ENCODE results near the gene ABTB2. TPM values are rescaled to one million over a fixed set of nuclear protein-coding genes. Genes with fewer than 3 reads are reported as not detected.
A peak's percentile ranks its signal among the peaks of the same experiment; 100 is the strongest.

ABTB2 gene
- total RNA-seq, 2 experiments from 2014 or later, result 0.97 TPM

DNA sequence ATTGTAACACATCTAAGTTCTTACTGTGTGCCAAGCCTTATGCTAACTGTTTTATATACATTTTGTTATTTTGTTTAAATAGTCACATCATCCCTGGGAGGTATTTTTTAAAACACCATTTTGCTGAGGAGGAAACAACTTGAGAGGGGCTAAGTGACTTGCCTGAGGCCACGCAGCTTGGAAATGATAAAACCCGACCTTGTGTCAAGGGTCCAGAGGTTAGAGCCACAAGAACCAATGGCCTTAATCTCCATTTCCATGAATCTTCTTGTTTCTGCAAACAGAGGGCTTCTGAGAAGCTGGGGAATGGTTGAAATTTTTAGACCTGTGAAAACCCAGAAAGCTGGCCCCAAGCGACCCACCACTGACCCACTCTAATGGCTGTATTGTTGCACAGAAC lies 16.7 kb downstream of the ABTB2 start:
- peaks cover 31% of the 10 kb centered on the region for H3K4me1 Mint-ChIP-seq (ENCODE audit: low read depth)
- H3K4me3 Mint-ChIP-seq, result no peak overlapping the region
- peaks cover 2% of the 10 kb centered on the region for H3K27me3 Mint-ChIP-seq (ENCODE audit: low read depth)
- POLR2A ChIA-PET, result interaction anchor here (0.8 kb wide), 1 partner anchor 10 kb away, joined by 4 read pairs; no protein-coding TSS in a partner anchor
- CTCF ChIA-PET, result interaction anchor here (0.8 to 1.1 kb wide), 2 partner anchors 17 to 28 kb away, joined by 3 to 4 read pairs; partner anchors contain the start of gene ABTB2
- DNase-seq (no peak), ATAC-seq (no peak)
- no peak overlapping the region for H3K27ac Mint-ChIP-seq
- no peaks in the 10 kb centered on the region for H3K9me3 Mint-ChIP-seq (ENCODE audit: insufficient read depth)
- H3K36me3 Mint-ChIP-seq (ENCODE audit: low read depth), result no peaks in the 10 kb centered on the region

DNA sequence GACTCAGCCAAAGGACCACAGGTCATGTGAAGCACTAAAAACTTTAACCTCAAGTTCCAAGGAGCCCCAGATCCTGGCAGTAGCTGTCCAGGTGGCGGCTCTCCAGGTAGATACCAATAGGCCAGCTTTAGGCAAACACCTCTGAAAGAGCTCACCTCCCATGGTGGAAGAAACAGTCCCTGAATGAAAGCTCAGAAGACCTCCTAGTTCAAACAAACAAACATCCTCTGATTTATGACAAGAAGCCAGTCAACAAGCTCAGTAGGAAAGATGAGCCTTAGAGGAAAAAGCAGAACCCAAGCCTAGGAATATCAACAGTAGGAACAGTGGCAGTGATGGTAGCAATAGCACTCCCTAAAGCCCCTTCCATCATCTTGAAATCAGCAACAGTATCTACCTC lies 17.2 kb downstream of the ABTB2 start:
- ChIA-PET CTCF (interaction anchor here (0.8 to 1.1 kb wide), 3 partner anchors 17 to 166 kb away, joined by 3 to 6 read pairs (median 4); partner anchors contain the start of gene ABTB2), POLR2A (interaction anchor here (0.8 kb wide), 1 partner anchor 10 kb away, joined by 4 read pairs; no protein-coding TSS in a partner anchor)
- DNase-seq (no peak), ATAC-seq (no peak)
- no peaks in the 10 kb centered on the region for H3K9me3 Mint-ChIP-seq (ENCODE audit: insufficient read depth)
- peaks cover 31% of the 10 kb centered on the region for H3K4me1 Mint-ChIP-seq (ENCODE audit: low read depth)
- H3K36me3 Mint-ChIP-seq (ENCODE audit: low read depth), result no peaks in the 10 kb centered on the region
- H3K27me3 Mint-ChIP-seq (ENCODE audit: low read depth), result peaks cover 2% of the 10 kb centered on the region
- no peak overlapping the region for H3K27ac Mint-ChIP-seq
- H3K4me3 Mint-ChIP-seq, result no peak overlapping the region

DNA sequence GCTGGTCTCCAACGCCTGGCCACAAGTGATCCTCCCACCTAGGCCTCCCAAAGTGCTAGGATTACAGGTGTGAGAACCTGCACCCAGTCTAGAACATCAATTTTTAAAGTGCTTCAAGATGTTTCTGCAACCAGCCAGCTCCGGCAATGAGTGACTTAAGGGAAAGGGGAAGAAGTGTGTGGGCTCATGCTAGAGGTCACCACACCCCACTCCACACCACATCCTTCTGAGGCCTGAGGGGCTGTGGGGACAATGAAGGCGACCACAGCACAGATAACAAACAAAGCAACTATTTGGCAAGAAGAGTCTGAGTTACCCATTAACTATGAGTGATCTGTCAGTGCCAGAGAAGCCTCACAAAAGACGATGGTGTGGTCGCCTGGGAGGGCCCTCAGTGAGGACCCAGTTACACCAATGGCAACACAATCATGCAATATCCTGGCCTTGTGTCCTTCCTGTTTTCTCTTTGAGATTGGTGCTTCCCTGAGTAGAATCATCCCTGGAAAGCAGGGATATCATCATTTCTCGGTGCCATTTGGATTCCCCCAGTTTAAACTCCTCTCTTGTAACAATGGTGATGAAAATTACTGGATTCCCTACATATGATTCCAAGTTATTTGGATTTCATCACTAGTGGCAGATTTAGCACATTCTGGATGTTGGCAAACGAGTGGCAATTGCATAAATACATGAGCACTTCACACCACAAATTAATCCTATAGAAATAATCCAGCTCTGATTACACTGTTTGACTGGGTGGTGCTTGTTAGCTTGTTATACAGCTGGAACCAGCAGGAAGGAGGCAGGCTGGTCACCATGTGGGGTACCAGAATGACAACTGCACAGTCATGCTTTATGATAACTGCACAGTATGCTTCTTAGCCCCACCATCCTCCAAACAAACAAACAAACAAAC lies 18.4 kb downstream of the ABTB2 start:
- DNase-seq, result peak; percentile 45
- ChIA-PET POLR2A (no interaction called here), CTCF (interaction anchor here (1.1 kb wide), 1 partner anchor 165 kb away, joined by 6 read pairs; no protein-coding TSS in a partner anchor)
- no peaks in the 10 kb centered on the region for H3K9me3 Mint-ChIP-seq (ENCODE audit: insufficient read depth)
- H3K27me3 Mint-ChIP-seq (ENCODE audit: low read depth), result peaks cover 6% of the 10 kb centered on the region
- H3K4me3 Mint-ChIP-seq, result no peak overlapping the region
- ATAC-seq, result peak; percentile 49
- H3K36me3 Mint-ChIP-seq (ENCODE audit: low read depth), result no peaks in the 10 kb centered on the region
- H3K27ac Mint-ChIP-seq, result peak overlapping the region; percentile 3
- H3K4me1 Mint-ChIP-seq (ENCODE audit: low read depth), result peaks cover 27% of the 10 kb centered on the region

DNA sequence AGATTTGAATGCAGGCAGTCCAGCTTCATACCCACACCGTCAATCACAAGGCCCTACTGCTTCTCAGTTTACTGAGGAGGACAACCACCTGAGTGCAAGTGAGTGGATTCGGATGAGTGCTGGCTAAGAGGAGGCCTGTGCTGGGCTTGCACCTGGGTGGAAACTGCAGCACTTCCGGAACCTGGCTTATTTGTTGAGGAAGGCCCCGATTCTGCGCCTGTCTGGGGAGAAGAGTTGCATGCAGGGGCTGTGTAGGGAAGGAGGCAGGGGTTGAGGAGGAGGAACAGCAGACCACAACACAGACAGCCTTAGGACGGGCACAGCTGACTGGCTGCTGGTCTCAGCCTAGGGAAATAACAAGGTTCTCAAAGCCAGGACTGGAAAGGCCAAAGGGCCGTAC lies 20.8 kb downstream of the ABTB2 start:
- no peaks in the 10 kb centered on the region for H3K36me3 Mint-ChIP-seq (ENCODE audit: low read depth)
- no peak overlapping the region for H3K4me3 Mint-ChIP-seq
- peaks cover 11% of the 10 kb centered on the region for H3K27me3 Mint-ChIP-seq (ENCODE audit: low read depth)
- H3K9me3 Mint-ChIP-seq (ENCODE audit: insufficient read depth), result no peaks in the 10 kb centered on the region
- CTCF ChIA-PET, result no interaction called here
- ATAC-seq (no peak), DNase-seq (no peak)
- H3K27ac Mint-ChIP-seq, result no peak overlapping the region
- POLR2A ChIA-PET, result interaction anchor here (0.9 kb wide), 1 partner anchor 12 kb away, joined by 3 read pairs; no protein-coding TSS in a partner anchor
- peaks cover 26% of the 10 kb centered on the region for H3K4me1 Mint-ChIP-seq (ENCODE audit: low read depth)

DNA sequence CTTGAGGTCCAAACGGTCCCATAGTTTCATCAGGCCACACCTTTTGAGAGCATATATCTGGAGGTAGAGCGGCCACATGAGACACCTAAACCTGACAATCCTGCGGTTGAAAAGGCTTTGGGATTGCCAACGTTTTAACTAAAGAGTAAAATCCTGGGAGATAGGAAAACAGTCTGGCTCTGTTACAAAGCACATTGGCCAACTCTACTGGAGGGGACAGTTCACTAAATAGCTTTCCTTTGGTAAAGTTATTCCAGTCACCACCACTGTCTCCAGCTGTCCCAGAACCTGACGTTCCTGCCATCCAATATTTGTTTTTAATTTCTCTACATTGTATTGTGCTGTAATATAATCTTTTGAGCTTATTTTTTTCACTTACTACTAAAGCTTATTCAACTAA lies 22.0 kb downstream of the ABTB2 start:
- POLR2A ChIA-PET, result interaction anchor here (0.9 kb wide), 1 partner anchor 13 kb away, joined by 3 read pairs; no protein-coding TSS in a partner anchor
- Mint-ChIP-seq H3K4me3 (no peak overlapping the region), H3K27me3 (ENCODE audit: low read depth) (peaks cover 12% of the 10 kb centered on the region), H3K4me1 (ENCODE audit: low read depth) (peaks cover 26% of the 10 kb centered on the region), H3K9me3 (ENCODE audit: insufficient read depth) (no peaks in the 10 kb centered on the region), H3K27ac (no peak overlapping the region), H3K36me3 (ENCODE audit: low read depth) (no peaks in the 10 kb centered on the region)
- CTCF ChIA-PET, result interaction anchor here (1.3 kb wide), 1 partner anchor 161 kb away, joined by 4 read pairs; no protein-coding TSS in a partner anchor
- DNase-seq (no peak), ATAC-seq (no peak)

DNA sequence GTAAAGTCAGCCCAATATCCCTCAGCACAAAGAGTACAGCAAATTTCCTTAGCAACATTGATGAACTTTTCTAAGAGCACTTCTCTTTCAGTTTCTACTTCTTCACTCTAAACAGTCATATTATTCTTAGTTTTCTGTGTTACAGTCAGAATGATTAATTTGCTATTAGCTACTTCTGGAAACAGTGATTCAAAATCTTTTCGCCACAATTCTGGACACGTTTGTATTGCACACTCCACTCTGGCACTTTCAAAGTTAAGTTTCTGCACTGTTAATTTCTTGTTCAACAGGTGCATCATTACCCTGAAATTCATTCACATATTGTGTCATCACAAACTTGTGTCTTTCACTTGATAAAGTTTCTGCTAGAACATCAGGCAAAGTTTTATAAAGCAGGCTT lies 22.5 kb downstream of the ABTB2 start:
- H3K4me1 Mint-ChIP-seq (ENCODE audit: low read depth), result peaks cover 26% of the 10 kb centered on the region
- H3K27ac Mint-ChIP-seq, result no peak overlapping the region
- ATAC-seq, result no peak
- H3K27me3 Mint-ChIP-seq (ENCODE audit: low read depth), result peaks cover 12% of the 10 kb centered on the region
- no peaks in the 10 kb centered on the region for H3K9me3 Mint-ChIP-seq (ENCODE audit: insufficient read depth)
- no peak overlapping the region for H3K4me3 Mint-ChIP-seq
- no peak for DNase-seq
- H3K36me3 Mint-ChIP-seq (ENCODE audit: low read depth), result no peaks in the 10 kb centered on the region
- ChIA-PET POLR2A (no interaction called here), CTCF (interaction anchor here (1.3 kb wide), 1 partner anchor 161 kb away, joined by 4 read pairs; no protein-coding TSS in a partner anchor)

DNA sequence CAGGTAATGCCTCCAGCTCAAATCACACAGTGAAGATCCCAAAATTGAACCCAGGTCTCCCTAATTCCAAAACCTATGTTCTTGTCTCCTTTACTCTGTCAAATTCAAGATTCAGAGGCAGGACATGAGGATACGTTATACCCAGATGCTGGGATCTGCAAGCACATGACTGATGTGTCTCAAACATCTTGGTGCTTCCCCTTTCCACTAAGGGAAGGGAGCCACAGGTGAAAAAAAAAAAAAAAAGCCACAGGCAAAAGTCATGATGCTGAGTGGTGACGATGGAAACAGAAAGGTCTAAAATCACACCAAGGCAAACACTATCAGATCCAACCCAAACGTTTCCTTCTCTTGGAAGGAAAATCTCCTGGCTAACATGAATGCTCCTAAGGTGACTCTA lies 24.0 kb downstream of the ABTB2 start:
- no peaks in the 10 kb centered on the region for H3K9me3 Mint-ChIP-seq (ENCODE audit: insufficient read depth)
- CTCF ChIA-PET, result interaction anchor here (0.8 kb wide), 1 partner anchor 24 kb away, joined by 3 read pairs; the partner anchor contains the start of gene ABTB2
- no peak overlapping the region for H3K4me3 Mint-ChIP-seq
- H3K27ac Mint-ChIP-seq, result no peak overlapping the region
- POLR2A ChIA-PET, result no interaction called here
- DNase-seq, result no peak
- no peak for ATAC-seq
- H3K36me3 Mint-ChIP-seq (ENCODE audit: low read depth), result no peaks in the 10 kb centered on the region
- H3K27me3 Mint-ChIP-seq (ENCODE audit: low read depth), result peaks cover 15% of the 10 kb centered on the region
- peaks cover 11% of the 10 kb centered on the region for H3K4me1 Mint-ChIP-seq (ENCODE audit: low read depth)

DNA sequence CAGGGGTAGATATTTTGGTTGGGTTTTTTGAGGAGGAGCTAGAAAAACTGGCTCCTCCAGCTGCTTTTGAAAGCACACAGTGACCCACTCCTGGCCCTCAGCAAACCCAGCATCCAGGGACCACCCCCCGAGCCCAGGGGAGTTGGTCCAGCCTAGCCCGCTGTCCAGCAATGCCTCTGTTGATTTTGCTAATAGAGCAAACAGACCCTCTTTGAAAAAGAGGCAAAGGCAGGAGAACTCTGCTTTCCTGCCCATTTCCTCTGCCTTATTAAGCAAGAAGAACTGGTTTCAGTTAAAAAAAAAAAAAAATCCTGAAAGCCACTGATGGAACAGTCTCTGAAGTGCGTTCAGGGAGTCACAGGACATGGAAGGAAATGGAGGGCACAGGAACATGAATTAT lies 25.3 kb downstream of the ABTB2 start:
- Mint-ChIP-seq H3K9me3 (ENCODE audit: insufficient read depth) (no peaks in the 10 kb centered on the region), H3K36me3 (ENCODE audit: low read depth) (no peaks in the 10 kb centered on the region), H3K27me3 (ENCODE audit: low read depth) (peaks cover 18% of the 10 kb centered on the region), H3K4me1 (ENCODE audit: low read depth) (peaks cover 10% of the 10 kb centered on the region), H3K4me3 (no peak overlapping the region), H3K27ac (no peak overlapping the region)
- ChIA-PET CTCF (no interaction called here), POLR2A (no interaction called here)
- ATAC-seq (no peak), DNase-seq (no peak)

DNA sequence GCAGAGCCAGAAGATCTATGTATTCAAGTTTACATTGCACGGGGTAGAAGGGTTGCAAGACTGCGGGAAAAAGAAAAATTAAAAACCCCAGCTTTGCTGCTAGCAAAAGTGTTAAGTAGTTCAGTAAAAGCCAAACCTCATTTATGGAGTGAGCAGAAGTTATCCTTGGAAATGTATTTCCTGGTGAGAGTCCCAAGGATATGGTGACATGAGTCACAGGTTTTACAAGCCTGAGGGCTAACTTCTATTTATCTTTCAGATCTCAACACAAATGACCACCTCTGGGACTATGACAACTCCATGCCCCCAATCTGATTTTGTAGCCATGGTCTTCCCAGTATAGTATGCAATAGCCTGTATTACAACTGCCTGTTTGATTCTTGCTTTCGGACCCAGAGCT lies 26.1 kb downstream of the ABTB2 start:
- no peak for ATAC-seq
- no peak overlapping the region for H3K27ac Mint-ChIP-seq
- H3K4me3 Mint-ChIP-seq, result no peak overlapping the region
- ChIA-PET CTCF (no interaction called here), POLR2A (no interaction called here)
- H3K9me3 Mint-ChIP-seq (ENCODE audit: insufficient read depth), result no peaks in the 10 kb centered on the region
- H3K4me1 Mint-ChIP-seq (ENCODE audit: low read depth), result peaks cover 6% of the 10 kb centered on the region
- no peak for DNase-seq
- H3K36me3 Mint-ChIP-seq (ENCODE audit: low read depth), result no peaks in the 10 kb centered on the region
- peaks cover 18% of the 10 kb centered on the region for H3K27me3 Mint-ChIP-seq (ENCODE audit: low read depth)

DNA sequence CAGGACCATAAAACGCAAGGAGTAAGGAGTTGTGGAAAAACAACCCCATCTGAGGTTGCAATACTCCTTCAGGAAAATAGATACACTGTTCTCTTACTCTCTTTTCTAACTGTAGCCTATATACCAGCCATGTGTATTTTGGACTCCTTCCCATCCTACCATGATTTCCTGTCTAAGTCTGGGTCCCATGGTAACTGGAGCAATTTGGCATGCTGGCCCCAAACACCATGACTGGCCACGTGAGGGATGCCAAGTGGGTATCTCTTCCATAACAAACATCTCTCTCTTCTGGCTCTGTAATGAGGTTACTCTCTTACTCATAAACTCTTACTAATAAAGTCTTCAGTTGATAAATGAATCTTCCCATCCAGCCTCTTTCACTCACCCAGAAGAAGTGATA lies 26.5 kb downstream of the ABTB2 start:
- CTCF ChIA-PET, result no interaction called here
- Mint-ChIP-seq H3K27ac (no peak overlapping the region), H3K4me1 (ENCODE audit: low read depth) (peaks cover 6% of the 10 kb centered on the region), H3K27me3 (ENCODE audit: low read depth) (peaks cover 18% of the 10 kb centered on the region), H3K4me3 (no peak overlapping the region), H3K36me3 (ENCODE audit: low read depth) (no peaks in the 10 kb centered on the region), H3K9me3 (ENCODE audit: insufficient read depth) (no peaks in the 10 kb centered on the region)
- no peak for DNase-seq
- POLR2A ChIA-PET, result no interaction called here
- ATAC-seq, result no peak

DNA sequence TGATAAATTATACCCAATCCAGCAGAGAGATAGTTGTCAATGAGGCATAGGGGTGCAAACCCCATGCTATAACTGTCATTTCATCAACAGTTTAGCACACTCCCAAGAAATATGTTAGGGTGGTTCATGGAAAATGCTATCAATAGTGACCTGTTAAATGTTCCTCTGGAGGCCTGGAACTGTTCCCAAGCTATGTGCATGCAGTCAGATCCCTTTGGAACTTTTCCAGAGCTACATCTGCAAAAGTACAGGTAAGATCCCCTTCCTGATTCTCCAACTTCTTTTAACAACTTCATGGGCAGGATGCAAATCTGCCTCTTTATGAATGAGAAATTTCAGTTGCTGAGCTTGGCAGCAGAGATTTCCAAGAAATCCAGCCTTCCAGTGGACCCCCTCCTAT lies 27.2 kb downstream of the ABTB2 start:
- CTCF ChIA-PET, result no interaction called here
- Mint-ChIP-seq H3K36me3 (ENCODE audit: low read depth) (no peaks in the 10 kb centered on the region), H3K9me3 (ENCODE audit: insufficient read depth) (no peaks in the 10 kb centered on the region), H3K27ac (no peak overlapping the region), H3K27me3 (ENCODE audit: low read depth) (peaks cover 18% of the 10 kb centered on the region), H3K4me1 (ENCODE audit: low read depth) (peaks cover 6% of the 10 kb centered on the region), H3K4me3 (no peak overlapping the region)
- POLR2A ChIA-PET, result no interaction called here
- ATAC-seq (no peak), DNase-seq (no peak)

DNA sequence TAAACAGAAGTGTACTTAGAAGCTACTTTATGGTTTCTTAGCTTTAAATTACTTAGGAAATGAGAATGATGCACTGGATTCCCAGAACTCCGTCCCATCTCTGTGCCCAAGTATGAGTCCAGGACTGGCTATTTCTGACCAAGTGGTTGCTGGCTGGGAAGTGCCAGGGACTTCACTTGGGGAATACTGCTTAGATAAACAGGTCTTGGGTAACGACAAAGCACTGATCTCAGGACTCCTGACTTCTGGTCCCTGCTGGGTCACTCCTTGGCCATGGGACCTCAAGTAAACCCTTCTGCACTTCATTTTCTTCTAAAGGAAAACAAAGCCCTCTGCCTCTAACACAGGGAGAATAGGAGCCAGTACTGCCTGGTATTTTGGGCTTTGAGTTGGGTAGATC lies 27.9 kb downstream of the ABTB2 start:
- ATAC-seq, result no peak
- Mint-ChIP-seq H3K4me3 (no peak overlapping the region), H3K9me3 (ENCODE audit: insufficient read depth) (no peaks in the 10 kb centered on the region), H3K4me1 (ENCODE audit: low read depth) (no peaks in the 10 kb centered on the region), H3K27me3 (ENCODE audit: low read depth) (peaks cover 14% of the 10 kb centered on the region), H3K27ac (no peak overlapping the region), H3K36me3 (ENCODE audit: low read depth) (no peaks in the 10 kb centered on the region)
- ChIA-PET POLR2A (no interaction called here), CTCF (interaction anchor here (1.1 kb wide), 1 partner anchor 10 kb away, joined by 4 read pairs; no protein-coding TSS in a partner anchor)
- DNase-seq, result no peak

All from activated CD8-positive, alpha-beta T cell treated with anti-CD3 and anti-CD28 coated beads, Interleukin-2, amount 10 ng/mL, durations not matched to agents 7 days and 5 days (primary cell).